SU-DHL-6 (cell line): ENCODE measurements around the gene B9D2.

ENCODE experiments used
- H2AFZ ChIP-seq: fragments of 200-600 bp; sonication (generic); 2 replicates; pipeline ENCODE4 v1.6.1; 2014; ENCODE audit warnings: low read depth, mild to moderate bottlenecking, moderate library complexity, mixed read lengths, antibody characterized with exemption, low read length; ENCODE audit not compliant: severe bottlenecking
- H3F3A ChIP-seq: fragments of 200-600 bp; shearing (Covaris generic); 2 replicates; pipeline ENCODE4 v1.6.0; 2016; ENCODE audit warnings: antibody characterized with exemption, mild to moderate bottlenecking; ENCODE audit not compliant: insufficient read depth
- H3K27ac ChIP-seq: fragments of 200-600 bp; sonication (generic); 2 replicates; pipeline ENCODE4 v1.5.1; 2016; ENCODE audit warnings: low read depth, mild to moderate bottlenecking, low read length, moderate library complexity, mixed read lengths
- H3K27me3 ChIP-seq: fragments of 200-600 bp; sonication (generic), shearing (Covaris generic); 2 replicates; pipeline ENCODE4 v1.6.0; 2014; ENCODE audit warnings: mild to moderate bottlenecking, low read length
- H3K36me3 ChIP-seq: fragments of 200-600 bp; sonication (generic); 2 replicates; pipeline ENCODE4 v1.6.1; 2014; ENCODE audit warnings: mild to moderate bottlenecking, low read length, mixed read lengths
- H3K4me2 ChIP-seq: fragments of 300-600, 200-600 bp; shearing (Covaris generic), sonication (generic); 2 replicates; pipeline ENCODE4 v1.6.0; 2014; ENCODE audit warnings: low read length, low read depth, mild to moderate bottlenecking; ENCODE audit not compliant: poor library complexity, severe bottlenecking
- H3K4me3 ChIP-seq: fragments of 200-600 bp; sonication (generic); 2 replicates; pipeline ENCODE4 v1.5.1; 2014; ENCODE audit warnings: antibody characterized with exemption, low read length, mild to moderate bottlenecking, mixed read lengths; ENCODE audit not compliant: insufficient read depth, poor library complexity, severe bottlenecking
- H3K79me2 ChIP-seq: fragments of 200-600 bp; sonication (generic); 2 replicates; pipeline ENCODE4 v1.6.1; 2014; ENCODE audit warnings: mild to moderate bottlenecking, low read length, moderate library complexity; ENCODE audit not compliant: insufficient read depth
- H3K9ac ChIP-seq: fragments of 200-600 bp; sonication (generic); 2 replicates; pipeline ENCODE4 v1.7.0; 2014; ENCODE audit warnings: mild to moderate bottlenecking, low read length
- H3K9me2 ChIP-seq: fragments of 200-600 bp; sonication (generic); replicated peaks from 2 replicates; pipeline ENCODE4 v1.6.1; 2014; ENCODE audit warnings: low read length; ENCODE audit not compliant: insufficient read depth
- H3K9me3 ChIP-seq: fragments of 200-600 bp; sonication (generic); 2 replicates; pipeline ENCODE4 v1.6.1; 2014; ENCODE audit warnings: low read length, mixed read lengths; ENCODE audit not compliant: insufficient read depth
- H4K20me1 ChIP-seq: fragments of 200-600 bp; sonication (generic); 2 replicates; pipeline ENCODE4 v1.6.1; 2014; ENCODE audit warnings: low read depth, mild to moderate bottlenecking, antibody characterized with exemption, low read length, moderate library complexity, mixed read lengths
- EZH2phosphoT487 ChIP-seq: fragments of 200-600 bp; sonication (generic), shearing (Covaris generic); conservative IDR thresholded peaks from 2 replicates; pipeline ENCODE4 v1.6.1; 2018; ENCODE audit warnings: mild to moderate bottlenecking, antibody characterized with exemption, low read length, moderate library complexity, mixed read lengths
- TF ChIP-seq, protein P1 (sequence below): fragments of 200-600 bp; sonication (generic); IDR thresholded peaks from one replicate; pipeline ENCODE4 v1.5.1; 2017; ENCODE audit warnings: antibody characterized with exemption, mild to moderate bottlenecking, low read length, moderate library complexity; ENCODE audit not compliant: insufficient read depth, poor library complexity, severe bottlenecking

B9D2 gene

GRCh38 chr19:41320185-41320518 is 43.8 kb downstream of the B9D2 start:
- Histone ChIP-seq H3K79me2 (no peaks in the 10 kb centered on the region), H3K9ac (no peak overlapping the region), H3K9me3 (no peaks in the 10 kb centered on the region), H3K9me2 (no peaks in the 10 kb centered on the region), H3K27ac (no peak overlapping the region), H3K4me3 (no peak overlapping the region), H3K27me3 (no peaks in the 10 kb centered on the region), H3K4me2 (no peak overlapping the region), H2AFZ (no peak overlapping the region), H4K20me1 (no peaks in the 10 kb centered on the region), H3F3A (peaks cover 9% of the 10 kb centered on the region), H3K36me3 (peaks cover 3% of the 10 kb centered on the region; the same call in 1 of the 2 replicates)
- TF ChIP-seq, protein P1, sequence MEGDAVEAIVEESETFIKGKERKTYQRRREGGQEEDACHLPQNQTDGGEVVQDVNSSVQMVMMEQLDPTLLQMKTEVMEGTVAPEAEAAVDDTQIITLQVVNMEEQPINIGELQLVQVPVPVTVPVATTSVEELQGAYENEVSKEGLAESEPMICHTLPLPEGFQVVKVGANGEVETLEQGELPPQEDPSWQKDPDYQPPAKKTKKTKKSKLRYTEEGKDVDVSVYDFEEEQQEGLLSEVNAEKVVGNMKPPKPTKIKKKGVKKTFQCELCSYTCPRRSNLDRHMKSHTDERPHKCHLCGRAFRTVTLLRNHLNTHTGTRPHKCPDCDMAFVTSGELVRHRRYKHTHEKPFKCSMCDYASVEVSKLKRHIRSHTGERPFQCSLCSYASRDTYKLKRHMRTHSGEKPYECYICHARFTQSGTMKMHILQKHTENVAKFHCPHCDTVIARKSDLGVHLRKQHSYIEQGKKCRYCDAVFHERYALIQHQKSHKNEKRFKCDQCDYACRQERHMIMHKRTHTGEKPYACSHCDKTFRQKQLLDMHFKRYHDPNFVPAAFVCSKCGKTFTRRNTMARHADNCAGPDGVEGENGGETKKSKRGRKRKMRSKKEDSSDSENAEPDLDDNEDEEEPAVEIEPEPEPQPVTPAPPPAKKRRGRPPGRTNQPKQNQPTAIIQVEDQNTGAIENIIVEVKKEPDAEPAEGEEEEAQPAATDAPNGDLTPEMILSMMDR, result no peak
- no peak for TF ChIP-seq EZH2phosphoT487

DNA sequence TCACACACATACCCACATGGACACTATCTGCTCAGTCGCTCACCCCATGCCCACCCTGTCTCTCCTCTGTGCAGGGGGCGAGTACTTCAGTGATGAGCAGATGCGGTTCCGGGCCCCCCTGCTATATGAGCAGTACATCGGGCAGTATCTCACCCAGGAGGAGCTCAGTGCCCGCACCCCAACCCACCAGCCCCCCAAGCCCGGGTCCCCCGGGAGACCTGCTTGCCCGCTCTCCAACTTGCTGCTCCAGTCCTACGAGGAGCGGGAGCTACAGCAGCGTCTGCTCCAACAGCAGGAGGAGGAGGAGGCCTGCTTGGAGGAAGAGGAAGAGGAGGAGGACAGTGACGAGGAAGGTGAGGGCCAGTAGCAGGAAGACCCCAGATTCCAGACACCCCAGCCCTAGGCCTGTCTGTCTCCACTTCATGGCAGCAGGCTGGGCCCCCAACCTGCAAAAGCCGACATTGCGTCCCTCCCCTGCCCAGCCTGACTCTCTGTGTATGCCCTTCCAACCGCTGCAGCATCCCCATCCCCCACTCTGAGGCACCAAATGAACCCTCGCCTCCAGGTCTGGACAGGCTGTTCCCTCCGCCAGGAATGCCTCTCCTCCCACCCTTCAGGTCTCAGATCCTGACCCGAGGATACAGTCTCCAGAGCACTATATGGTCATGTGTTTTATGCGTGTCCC is 44.3 kb downstream of the B9D2 start:
- TF ChIP-seq, protein P1, result no peak
- TF ChIP-seq EZH2phosphoT487, result no peak
- Histone ChIP-seq H3K4me2 (no peak overlapping the region), H3K27me3 (no peaks in the 10 kb centered on the region), H3K9me2 (no peaks in the 10 kb centered on the region), H3K27ac (no peak overlapping the region), H4K20me1 (no peaks in the 10 kb centered on the region), H3K9ac (no peak overlapping the region), H3K36me3 (peaks cover 3% of the 10 kb centered on the region; the same call in 1 of the 2 replicates), H2AFZ (no peak overlapping the region), H3K79me2 (no peaks in the 10 kb centered on the region), H3K4me3 (no peak overlapping the region), H3F3A (peaks cover 6% of the 10 kb centered on the region), H3K9me3 (no peaks in the 10 kb centered on the region)

GRCh38 chr19:41318696-41319499 is 45.1 kb downstream of the B9D2 start:
- H3K4me3 ChIP-seq, result no peak overlapping the region
- H3K9ac ChIP-seq, result no peak overlapping the region
- no peaks in the 10 kb centered on the region for H3K27me3 ChIP-seq
- H3K4me2 ChIP-seq, result no peak overlapping the region
- no peak for TF ChIP-seq EZH2phosphoT487
- TF ChIP-seq, protein P1, result no peak
- H3K9me2 ChIP-seq, result no peaks in the 10 kb centered on the region
- H4K20me1 ChIP-seq, result no peaks in the 10 kb centered on the region
- H3K36me3 ChIP-seq, result peaks cover 3% of the 10 kb centered on the region; the same call in 1 of the 2 replicates
- no peak overlapping the region for H2AFZ ChIP-seq
- no peaks in the 10 kb centered on the region for H3K9me3 ChIP-seq
- H3K79me2 ChIP-seq, result no peaks in the 10 kb centered on the region; the same call in 1 of the 2 replicates
- H3F3A ChIP-seq, result no peaks in the 10 kb centered on the region; the same call in 1 of the 2 replicates
- no peak overlapping the region for H3K27ac ChIP-seq
